Inflammatory macrophage treated with lipopolysaccharide for 4 hours (primary cell): Measurements from ENCODE around the gene SAXO1.
"Not testable (repeated sequence)": the region's sequence is repeated elsewhere in the genome, so short reads cannot be mapped to it uniquely, and the experiment has no call there.

ENCODE experiments used
- DNase-seq: peaks from one replicate; pipeline ENCODE4 v3.0.0-alpha.2; 2020

The SAXO1 gene

GRCh38 chr9:18951936-18952335 is 81.1 kb downstream of the SAXO1 start:
- no peak for DNase-seq

- peak; percentile 86 for DNase-seq
Observed at GRCh38 chr9:18947892-18948339, 85.1 kb downstream of the SAXO1 start.

GRCh38 chr9:18942801-18943200 is 90.2 kb downstream of the SAXO1 start:
- DNase-seq: no peak

- DNase-seq: no peak
Observed at GRCh38 chr9:18941060-18941740, 91.8 kb downstream of the SAXO1 start.

- no peak for DNase-seq
Observed at GRCh38 chr9:18939943-18940342, 93.1 kb downstream of the SAXO1 start.

GRCh38 chr9:18936094-18936871 is 96.7 kb downstream of the SAXO1 start:
- no peak for DNase-seq

GRCh38 chr9:18935541-18935940 is 97.5 kb downstream of the SAXO1 start:
- DNase-seq: no peak

- not testable (repeated sequence) for DNase-seq
Observed at GRCh38 chr9:18930611-18931010, 102.4 kb downstream of the SAXO1 start.

- no peak for DNase-seq
Observed at GRCh38 chr9:18928711-18929110, 104.3 kb downstream of the SAXO1 start.

- DNase-seq: no peak
Observed at GRCh38 chr9:18926513-18926912, 106.5 kb downstream of the SAXO1 start.

- no peak for DNase-seq
Observed at GRCh38 chr9:18925880-18926279, 107.1 kb downstream of the SAXO1 start.

- DNase-seq: no peak
Observed at GRCh38 chr9:18923671-18924430, 109.2 kb downstream of the SAXO1 start.

- DNase-seq: no peak
Observed at GRCh38 chr9:18923167-18923566, 109.8 kb downstream of the SAXO1 start.

GRCh38 chr9:18922161-18922885 is 110.7 kb downstream of the SAXO1 start:
- DNase-seq: no peak

- no peak for DNase-seq
Observed at GRCh38 chr9:18921366-18922075, 111.5 kb downstream of the SAXO1 start.

- no peak for DNase-seq
Observed at GRCh38 chr9:18920141-18921084, 112.6 kb downstream of the SAXO1 start.

GRCh38 chr9:18911714-18912342 is 121.2 kb downstream of the SAXO1 start:
- no peak for DNase-seq

- no peak for DNase-seq
Observed at GRCh38 chr9:18910916-18911315, 122.1 kb downstream of the SAXO1 start.

- no peak for DNase-seq
Observed at GRCh38 chr9:18910435-18910834, 122.6 kb downstream of the SAXO1 start.
